H9 (cell line): ENCODE results near the gene CABLES1. TPM values are rescaled to one million over a fixed set of nuclear protein-coding genes. Genes with fewer than 3 reads are reported as not detected.

Experiments used
- DNase-seq: peaks from one replicate; pipeline ENCODE4 v3.0.0-alpha.2; 2017
- H2AFZ ChIP-seq: one replicate; pipeline ENCODE4 v1.6.1; 2013; ENCODE audit warnings: mild to moderate bottlenecking, low read length, control low read depth, moderate library complexity
- H2AK5ac ChIP-seq: 2 replicates; pipeline ENCODE4 v1.6.1; 2013; ENCODE audit warnings: low read length, control low read depth, mixed read lengths; ENCODE audit not compliant: insufficient read length
- H2BK120ac ChIP-seq: one replicate; pipeline ENCODE4 v1.6.1; 2013; ENCODE audit warnings: low read depth, mild to moderate bottlenecking, low read length, control low read depth, inconsistent platforms; ENCODE audit not compliant: poor library complexity, severe bottlenecking
- H2BK12ac ChIP-seq: 2 replicates; pipeline ENCODE4 v1.6.1; 2013; ENCODE audit warnings: low read length, control low read depth, mixed read lengths, low read depth; ENCODE audit not compliant: insufficient read length
- H2BK15ac ChIP-seq: 2 replicates; pipeline ENCODE4 v1.6.1; 2013; ENCODE audit warnings: low read depth, low read length, control low read depth
- H2BK20ac ChIP-seq: one replicate; pipeline ENCODE4 v1.6.1; 2013; ENCODE audit warnings: low read depth, mild to moderate bottlenecking, low read length, control low read depth, inconsistent platforms; ENCODE audit not compliant: poor library complexity, severe bottlenecking
- H2BK5ac ChIP-seq: 2 replicates; pipeline ENCODE4 v1.6.1; 2013; ENCODE audit warnings: low read length, control low read depth, mixed read lengths; ENCODE audit not compliant: insufficient read length
- H3K14ac ChIP-seq: 2 replicates; pipeline ENCODE4 v1.6.1; 2013; ENCODE audit warnings: low read length, control low read depth; ENCODE audit not compliant: insufficient read depth
- H3K18ac ChIP-seq: 2 replicates; pipeline ENCODE4 v1.6.1; 2013; ENCODE audit warnings: low read depth, mild to moderate bottlenecking, mixed read lengths, low read length, control low read depth; ENCODE audit not compliant: insufficient read length
- H3K23ac ChIP-seq: 2 replicates; pipeline ENCODE4 v1.6.1; 2013; ENCODE audit warnings: low read length, control low read depth, mixed read lengths, low read depth; ENCODE audit not compliant: insufficient read length
- H3K23me2 ChIP-seq: 2 replicates; pipeline ENCODE4 v1.6.1; 2013; ENCODE audit warnings: low read depth, mild to moderate bottlenecking, mixed read lengths, low read length, control low read depth; ENCODE audit not compliant: insufficient read length, poor library complexity, severe bottlenecking
- H3K27ac ChIP-seq: 2 replicates; pipeline ENCODE4 v1.5.1; 2013; ENCODE audit warnings: low read length, control low read depth, mixed read lengths, low read depth; ENCODE audit not compliant: insufficient read length
- H3K27me3 ChIP-seq: 2 replicates; pipeline ENCODE4 v1.6.1; 2013; ENCODE audit warnings: low read length, control low read depth, inconsistent platforms; ENCODE audit not compliant: insufficient read depth
- H3K4ac ChIP-seq: 2 replicates; pipeline ENCODE4 v1.6.1; 2013; ENCODE audit warnings: low read depth, mild to moderate bottlenecking, control low read depth, inconsistent platforms, low read length, moderate library complexity
- H3K4me1 ChIP-seq: 2 replicates; pipeline ENCODE4 v1.6.1; 2013; ENCODE audit warnings: low read length, control low read depth, inconsistent platforms; ENCODE audit not compliant: insufficient read depth
- H3K4me2 ChIP-seq: 2 replicates; pipeline ENCODE4 v1.6.1; 2013; ENCODE audit warnings: low read length, control low read depth, mixed read lengths; ENCODE audit not compliant: insufficient read length, insufficient read depth
- H3K56ac ChIP-seq: 2 replicates; pipeline ENCODE4 v1.6.1; 2013; ENCODE audit warnings: low read depth, mild to moderate bottlenecking, mixed read lengths, low read length, control low read depth; ENCODE audit not compliant: insufficient read length
- H3K79me1 ChIP-seq: 2 replicates; pipeline ENCODE4 v1.6.1; 2013; ENCODE audit warnings: low read depth, mild to moderate bottlenecking, moderate library complexity, low read length, control low read depth, inconsistent platforms; ENCODE audit not compliant: insufficient read depth, poor library complexity, severe bottlenecking
- H3K79me2 ChIP-seq: 2 replicates; pipeline ENCODE4 v1.6.1; 2013; ENCODE audit warnings: low read length, control low read depth, inconsistent platforms; ENCODE audit not compliant: insufficient read depth
- H3K9ac ChIP-seq: 2 replicates; pipeline ENCODE4 v1.6.1; 2013; ENCODE audit warnings: low read length, control low read depth, mixed read lengths; ENCODE audit not compliant: insufficient read length; ENCODE audit errors: extremely low read depth
- H3K9me3 ChIP-seq: one replicate; pipeline ENCODE4 v1.6.1; 2013; ENCODE audit warnings: low read depth, low read length, inconsistent platforms; ENCODE audit not compliant: control insufficient read depth
- H3T11ph ChIP-seq: one replicate; pipeline ENCODE4 v1.6.1; 2013; ENCODE audit warnings: mild to moderate bottlenecking, low read length, control low read depth, inconsistent platforms
- H4K20me1 ChIP-seq: one replicate; pipeline ENCODE4 v1.6.1; 2013; ENCODE audit not compliant: control insufficient read depth, insufficient read length, insufficient read depth
- H4K5ac ChIP-seq: 2 replicates; pipeline ENCODE4 v1.6.1; 2013; ENCODE audit warnings: low read depth, mild to moderate bottlenecking, mixed read lengths, low read length, control low read depth; ENCODE audit not compliant: insufficient read length
- H4K8ac ChIP-seq: replicated peaks from 2 replicates; pipeline ENCODE4 v1.6.1; 2013; ENCODE audit warnings: low read length, control low read depth, mixed read lengths, low read depth; ENCODE audit not compliant: insufficient read length
- H4K91ac ChIP-seq: 2 replicates; pipeline ENCODE4 v1.6.1; 2013; ENCODE audit warnings: low read depth, mild to moderate bottlenecking, moderate library complexity, mixed read lengths, low read length, control low read depth; ENCODE audit not compliant: insufficient read length
- H3K27ac Mint-ChIP-seq, 3 experiments: 2 replicates in 2 of 3; 3 replicates in 1 of 3; pipeline ENCODE4 v1.8.0; 2020 to 2021; ENCODE audit warnings: mixed read lengths in 3 of 3, mild to moderate bottlenecking in 1 of 3, moderate library complexity in 1 of 3
- H3K27me3 Mint-ChIP-seq: 2 replicates; pipeline ENCODE4 v1.8.0; 2021; ENCODE audit warnings: low read depth, mild to moderate bottlenecking, moderate library complexity, mixed read lengths
- H3K36me3 Mint-ChIP-seq, 3 experiments: 2 replicates in 2 of 3; 3 replicates in 1 of 3; pipeline ENCODE4 v1.8.0; 2020 to 2021; ENCODE audit warnings: low read depth in 3 of 3, mixed read lengths in 3 of 3; ENCODE audit not compliant: insufficient read depth in 1 of 3
- H3K4me1 Mint-ChIP-seq, 2 experiments: 2 replicates each; pipeline ENCODE4 v1.8.0; 2020; ENCODE audit warnings: mixed read lengths in 2 of 2
- H3K4me3 Mint-ChIP-seq, 2 experiments: 2 replicates in 1 of 2; 3 replicates in 1 of 2; pipeline ENCODE4 v1.8.0; 2020 to 2021; ENCODE audit warnings: mild to moderate bottlenecking in 2 of 2, mixed read lengths in 2 of 2, moderate library complexity in 1 of 2
- H3K9me3 Mint-ChIP-seq, 2 experiments: 2 replicates in 1 of 2; 3 replicates in 1 of 2; pipeline ENCODE4 v1.8.0; 2020; ENCODE audit warnings: mild to moderate bottlenecking in 2 of 2, mixed read lengths in 2 of 2, moderate library complexity in 1 of 2
- CTCF ChIP-seq: fragments of 200-600 bp; sonication (generic); conservative IDR thresholded peaks from 3 replicates; pipeline ENCODE4 v1.8.0; 2021; ENCODE audit warnings: antibody characterized with exemption, mild to moderate bottlenecking
- WGBS: extraction: QIAGEN DNeasy Blood & Tissue Kit; methylation state at CpG from one replicate; pipeline ENCODE4 v1.1.7; 2013; ENCODE audit warnings: missing lambda C conversion rate, low lambda C conversion rate, mixed read lengths; ENCODE audit not compliant: insufficient read length; ENCODE audit errors: extremely low coverage; 5-methylcytosine and 5-hydroxymethylcytosine counted together
- total RNA-seq: library from RNA; stranded (reverse); gene quantifications from 2 replicates; pipeline ENCODE4 v1.2.1, GENCODE V29; 2021

Gene CABLES1
- total RNA-seq, 1 experiment from 2014 or later = 27.1 TPM

- H3K23ac ChIP-seq = no peak overlapping the region
- Mint-ChIP-seq H3K4me1 (peaks cover 70 to 71% of the 10 kb centered on the region in 2 experiments), H3K9me3 (no peaks in the 10 kb centered on the region), H3K4me3 (no peak overlapping the region; a peak in 1 of 5 replicates), H3K27me3 (no peaks in the 10 kb centered on the region; the same call in 1 of the 2 replicates), H3K27ac (peak overlapping the region in 1 of 3 experiments; percentile 70; a peak in 2 of 7 replicates), H3K36me3 (peaks cover 4 to 26% (median 16%) of the 10 kb centered on the region in 3 experiments; a peak in 6 of 7 replicates)
- H4K91ac ChIP-seq = no peak overlapping the region
- H3K79me2 ChIP-seq = peaks cover 40% of the 10 kb centered on the region; the same call in 1 of the 2 replicates
- H4K5ac ChIP-seq = no peak overlapping the region
- H2BK15ac ChIP-seq = no peak overlapping the region
- DNase-seq = no peak
- H3K27me3 ChIP-seq = no peaks in the 10 kb centered on the region
- H4K20me1 ChIP-seq = no peaks in the 10 kb centered on the region
- H2BK120ac ChIP-seq = no peak overlapping the region
- no peak overlapping the region for H3K4ac ChIP-seq
- no peak overlapping the region for H2BK12ac ChIP-seq
- no peaks in the 10 kb centered on the region for H3K9me3 ChIP-seq
- no peak overlapping the region for H4K8ac ChIP-seq
- H3T11ph ChIP-seq = no peak overlapping the region
- H3K9ac ChIP-seq = no peak overlapping the region
- H2BK20ac ChIP-seq = no peak overlapping the region
- no peaks in the 10 kb centered on the region for H3K79me1 ChIP-seq
- no peak overlapping the region for H2AFZ ChIP-seq
- peaks cover 10% of the 10 kb centered on the region for H3K23me2 ChIP-seq
- peak overlapping the region; percentile 8; the same call in 1 of the 2 replicates for H3K14ac ChIP-seq
- no peaks in the 10 kb centered on the region; the same call in 1 of the 2 replicates for H3K4me1 ChIP-seq
- no peak for TF ChIP-seq CTCF
- no peak overlapping the region for H3K27ac ChIP-seq
- no peak overlapping the region for H3K18ac ChIP-seq
- H3K56ac ChIP-seq = no peak overlapping the region
- H2AK5ac ChIP-seq = no peak overlapping the region
- no CpG with 5 or more reads among the region's 12 CpGs for WGBS
- no peak overlapping the region for H3K4me2 ChIP-seq
- no peak overlapping the region for H2BK5ac ChIP-seq
These were observed 6.1 kb downstream of the CABLES1 start for GRCh38 chr18:23141104-23141999.
